Karpas-422 (cell line): ENCODE data around the gene C1orf21. TPM values are rescaled to one million over a fixed set of nuclear protein-coding genes. Genes with fewer than 3 reads are reported as not detected.

Source experiments
- DNase-seq: peaks from one replicate; pipeline ENCODE4 v3.0.0-alpha.2; 2015
- H2AFZ ChIP-seq: fragments of 200-600 bp; sonication (generic); 2 replicates; pipeline ENCODE4 v1.6.1; 2014; ENCODE audit warnings: antibody characterized with exemption, low read length, mixed read lengths
- H3K27ac ChIP-seq: fragments of 200-600 bp; sonication (generic); 2 replicates; pipeline ENCODE4 v1.5.1; 2014; ENCODE audit warnings: mild to moderate bottlenecking, low read length, moderate library complexity
- H3K27me3 ChIP-seq: fragments of 200-600 bp; sonication (generic); 2 replicates; pipeline ENCODE4 v1.6.1; 2014; ENCODE audit warnings: low read length, mixed read lengths
- H3K36me3 ChIP-seq: fragments of 200-600 bp; sonication (generic); 2 replicates; pipeline ENCODE4 v1.6.1; 2014; ENCODE audit warnings: low read length, mixed read lengths; ENCODE audit not compliant: insufficient read depth
- H3K4me1 ChIP-seq: fragments of 200-600 bp; sonication (generic); 2 replicates; pipeline ENCODE4 v1.6.1; 2014; ENCODE audit warnings: mild to moderate bottlenecking, low read length, mixed read lengths
- H3K4me2 ChIP-seq: fragments of 200-600 bp; sonication (generic); 2 replicates; pipeline ENCODE4 v1.6.1; 2014; ENCODE audit warnings: low read length, low read depth, mild to moderate bottlenecking; ENCODE audit not compliant: poor library complexity, severe bottlenecking
- H3K4me3 ChIP-seq: fragments of 200-600 bp; sonication (generic); 2 replicates; pipeline ENCODE4 v1.5.1; 2014; ENCODE audit warnings: mild to moderate bottlenecking, antibody characterized with exemption, low read length, mixed read lengths
- H3K79me2 ChIP-seq: fragments of 200-600 bp; sonication (generic); 2 replicates; pipeline ENCODE4 v1.6.1; 2014; ENCODE audit warnings: mild to moderate bottlenecking, low read length, mixed read lengths
- H3K9ac ChIP-seq: fragments of 200-600 bp; sonication (generic); 2 replicates; pipeline ENCODE4 v1.6.0; 2014; ENCODE audit warnings: low read length
- H3K9me2 ChIP-seq: fragments of 200-600 bp; sonication (generic), shearing (Covaris generic); replicated peaks from 2 replicates; pipeline ENCODE4 v1.6.0; 2014; ENCODE audit warnings: mild to moderate bottlenecking, low read length, moderate library complexity; ENCODE audit not compliant: insufficient read depth
- H3K9me3 ChIP-seq: fragments of 300-700, 200-600 bp; sonication (generic); 2 replicates; pipeline ENCODE4 v1.6.1; 2014; ENCODE audit warnings: low read length, mixed read lengths
- H4K20me1 ChIP-seq: fragments of 200-600 bp; sonication (generic); 2 replicates; pipeline ENCODE4 v1.6.1; 2014; ENCODE audit warnings: mild to moderate bottlenecking, antibody characterized with exemption, low read length, low read depth; ENCODE audit not compliant: insufficient read depth
- total RNA-seq: library from RNA; depleted of rRNA; stranded (reverse); fragments of >200 nt; shearing (Covaris generic); gene quantifications from 2 replicates; pipeline ENCODE4 v1.2.3, GENCODE V29; 2014; ENCODE audit warnings: low replicate concordance

C1orf21 gene
- total RNA-seq, 1 experiment from 2014 or later = not detected

DNA sequence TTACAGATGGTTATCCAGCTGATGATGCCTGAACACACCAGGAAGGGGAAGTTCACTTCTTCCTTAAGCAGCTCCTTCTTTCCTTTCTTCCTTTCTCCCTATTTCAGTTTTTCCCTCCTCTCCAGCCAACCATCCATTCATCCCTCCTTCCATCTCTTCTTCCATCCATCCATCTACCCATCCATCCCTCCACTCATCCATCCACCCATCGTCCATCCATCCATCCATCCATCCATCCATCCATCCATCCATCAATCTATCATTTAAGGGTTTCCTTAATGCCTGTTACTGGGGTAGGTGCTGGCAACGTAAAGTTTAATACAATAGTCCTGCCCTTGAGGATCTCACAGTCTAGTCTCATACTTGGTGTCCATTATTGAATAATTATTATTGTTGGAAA lies 36.8 kb downstream of the C1orf21 start:
- no peak overlapping the region for H3K4me2 ChIP-seq
- H2AFZ ChIP-seq = no peak overlapping the region
- no peaks in the 10 kb centered on the region for H3K36me3 ChIP-seq
- H3K9me2 ChIP-seq = no peaks in the 10 kb centered on the region
- no peak overlapping the region for H3K27ac ChIP-seq
- DNase-seq = no peak
- no peaks in the 10 kb centered on the region for H3K27me3 ChIP-seq
- no peak overlapping the region for H3K4me3 ChIP-seq
- no peaks in the 10 kb centered on the region for H4K20me1 ChIP-seq
- H3K9me3 ChIP-seq = no peaks in the 10 kb centered on the region
- H3K9ac ChIP-seq = no peak overlapping the region
- H3K79me2 ChIP-seq = no peaks in the 10 kb centered on the region
- no peaks in the 10 kb centered on the region for H3K4me1 ChIP-seq

DNA sequence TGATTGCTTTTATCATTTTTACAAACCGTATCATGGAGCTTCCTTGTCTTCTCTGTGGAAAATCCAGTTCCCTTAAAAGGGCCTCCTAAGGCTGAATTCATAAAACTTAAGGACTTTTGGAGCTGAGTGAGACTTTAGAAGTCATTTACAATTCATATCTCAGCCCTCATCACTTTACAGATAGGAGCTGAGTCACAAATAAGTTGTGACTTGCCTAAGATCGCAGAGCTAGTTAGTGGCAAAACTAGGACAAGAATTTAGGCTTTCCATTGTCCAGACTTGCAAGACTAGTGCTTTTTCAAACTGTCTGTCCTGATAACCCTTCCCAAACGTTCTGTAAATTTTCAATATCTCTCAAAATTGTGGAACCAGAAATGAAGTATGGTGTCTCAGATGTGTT lies 37.3 kb downstream of the C1orf21 start:
- Histone ChIP-seq H3K9me3 (no peaks in the 10 kb centered on the region), H3K9me2 (no peaks in the 10 kb centered on the region), H3K79me2 (no peaks in the 10 kb centered on the region), H2AFZ (no peak overlapping the region), H3K4me2 (no peak overlapping the region), H3K9ac (no peak overlapping the region), H3K36me3 (no peaks in the 10 kb centered on the region), H3K4me1 (no peaks in the 10 kb centered on the region), H3K27me3 (no peaks in the 10 kb centered on the region), H3K4me3 (no peak overlapping the region), H4K20me1 (no peaks in the 10 kb centered on the region), H3K27ac (no peak overlapping the region)
- no peak for DNase-seq

GRCh38 chr1:184424945-184425344 lies 38.1 kb downstream of the C1orf21 start:
- Histone ChIP-seq H3K9me2 (no peaks in the 10 kb centered on the region), H3K9ac (no peak overlapping the region), H3K79me2 (no peaks in the 10 kb centered on the region), H3K36me3 (no peaks in the 10 kb centered on the region), H4K20me1 (no peaks in the 10 kb centered on the region), H3K9me3 (no peaks in the 10 kb centered on the region), H2AFZ (no peak overlapping the region), H3K4me3 (no peak overlapping the region), H3K4me2 (no peak overlapping the region), H3K27ac (no peak overlapping the region), H3K27me3 (no peaks in the 10 kb centered on the region), H3K4me1 (no peaks in the 10 kb centered on the region)
- no peak for DNase-seq

DNA sequence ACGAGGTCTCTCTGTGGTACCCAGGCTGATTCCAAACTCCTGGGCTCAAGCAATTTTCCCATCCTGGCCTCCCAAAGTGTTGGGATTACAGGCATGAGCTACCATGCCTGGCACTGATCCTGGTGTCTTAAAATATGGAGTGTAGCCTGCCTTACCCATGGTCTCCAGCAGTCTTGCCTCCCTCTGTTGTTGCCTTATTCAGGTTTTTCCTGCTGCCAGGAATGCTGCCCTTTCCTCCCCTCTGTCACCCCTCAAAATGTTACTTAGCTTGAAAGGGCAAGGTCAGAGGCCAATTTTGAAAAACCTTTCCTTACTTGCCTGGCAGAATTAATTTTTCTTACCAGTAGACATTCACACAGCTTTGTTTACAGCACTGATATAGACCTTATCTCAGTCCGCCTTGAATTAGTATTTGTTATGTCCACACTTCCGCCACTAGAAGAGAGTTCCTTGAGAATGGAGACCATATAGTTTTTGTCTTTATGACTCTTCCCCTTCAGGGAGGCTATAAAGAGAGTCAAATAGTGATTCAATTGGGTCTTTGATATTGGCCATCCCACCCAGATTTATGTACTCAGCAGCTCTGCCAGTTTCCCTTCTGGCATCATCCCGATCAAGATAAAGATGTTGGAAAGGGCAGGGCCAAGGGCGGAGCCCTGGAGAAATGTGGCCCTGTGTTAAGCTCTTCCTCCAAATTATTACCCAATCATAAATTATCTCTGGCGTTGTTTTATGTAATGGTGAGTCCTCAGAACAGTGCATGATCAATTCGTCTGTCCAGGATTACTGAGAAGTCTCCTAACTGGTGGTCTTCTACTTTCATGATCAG lies 38.8 kb downstream of the C1orf21 start:
- Histone ChIP-seq H3K9ac (no peak overlapping the region), H3K4me2 (no peak overlapping the region), H3K27me3 (no peaks in the 10 kb centered on the region), H3K9me2 (no peaks in the 10 kb centered on the region), H3K79me2 (no peaks in the 10 kb centered on the region), H3K9me3 (no peaks in the 10 kb centered on the region), H3K4me1 (no peaks in the 10 kb centered on the region), H4K20me1 (no peaks in the 10 kb centered on the region), H3K27ac (no peak overlapping the region), H2AFZ (no peak overlapping the region), H3K4me3 (no peak overlapping the region), H3K36me3 (no peaks in the 10 kb centered on the region)
- no peak for DNase-seq

DNA sequence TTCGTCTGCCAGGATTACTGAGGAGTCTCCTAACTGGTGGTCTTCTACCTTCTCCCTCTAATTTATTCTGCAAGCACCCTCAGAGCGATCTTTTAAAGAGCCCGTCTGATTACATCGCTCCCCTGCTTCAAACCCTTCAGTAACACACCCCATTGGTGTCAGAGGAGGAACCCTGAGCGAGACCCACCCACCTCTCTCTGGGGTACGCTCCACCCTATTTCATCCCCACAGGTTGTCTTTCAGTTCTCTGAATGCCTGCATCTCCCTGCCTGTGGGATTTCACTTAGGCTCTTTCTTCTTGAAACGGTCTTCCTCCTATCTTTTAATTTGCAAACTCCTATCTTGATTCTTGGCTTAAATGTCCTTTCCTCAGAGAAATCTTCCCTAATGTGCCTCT lies 39.4 kb downstream of the C1orf21 start:
- H2AFZ ChIP-seq = no peak overlapping the region
- no peak for DNase-seq
- H3K9me2 ChIP-seq = no peaks in the 10 kb centered on the region
- no peaks in the 10 kb centered on the region for H3K9me3 ChIP-seq
- no peak overlapping the region for H3K9ac ChIP-seq
- no peak overlapping the region for H3K4me3 ChIP-seq
- H3K4me2 ChIP-seq = no peak overlapping the region
- no peaks in the 10 kb centered on the region for H3K36me3 ChIP-seq
- H3K4me1 ChIP-seq = no peaks in the 10 kb centered on the region
- H3K27ac ChIP-seq = no peak overlapping the region
- H3K79me2 ChIP-seq = no peaks in the 10 kb centered on the region
- no peaks in the 10 kb centered on the region for H4K20me1 ChIP-seq
- H3K27me3 ChIP-seq = no peaks in the 10 kb centered on the region

GRCh38 chr1:184427722-184428121 lies 40.9 kb downstream of the C1orf21 start:
- H3K9ac ChIP-seq = no peak overlapping the region
- no peaks in the 10 kb centered on the region for H4K20me1 ChIP-seq
- H3K36me3 ChIP-seq = no peaks in the 10 kb centered on the region
- no peaks in the 10 kb centered on the region for H3K79me2 ChIP-seq
- H3K4me3 ChIP-seq = no peak overlapping the region
- H3K27me3 ChIP-seq = no peaks in the 10 kb centered on the region
- no peaks in the 10 kb centered on the region for H3K9me2 ChIP-seq
- H2AFZ ChIP-seq = no peak overlapping the region
- no peak overlapping the region for H3K4me2 ChIP-seq
- no peaks in the 10 kb centered on the region for H3K9me3 ChIP-seq
- no peak overlapping the region for H3K27ac ChIP-seq
- no peaks in the 10 kb centered on the region for H3K4me1 ChIP-seq
- no peak for DNase-seq

GRCh38 chr1:184428604-184429003 lies 41.8 kb downstream of the C1orf21 start:
- Histone ChIP-seq H3K4me3 (no peak overlapping the region), H3K27ac (no peak overlapping the region), H2AFZ (no peak overlapping the region)

DNA sequence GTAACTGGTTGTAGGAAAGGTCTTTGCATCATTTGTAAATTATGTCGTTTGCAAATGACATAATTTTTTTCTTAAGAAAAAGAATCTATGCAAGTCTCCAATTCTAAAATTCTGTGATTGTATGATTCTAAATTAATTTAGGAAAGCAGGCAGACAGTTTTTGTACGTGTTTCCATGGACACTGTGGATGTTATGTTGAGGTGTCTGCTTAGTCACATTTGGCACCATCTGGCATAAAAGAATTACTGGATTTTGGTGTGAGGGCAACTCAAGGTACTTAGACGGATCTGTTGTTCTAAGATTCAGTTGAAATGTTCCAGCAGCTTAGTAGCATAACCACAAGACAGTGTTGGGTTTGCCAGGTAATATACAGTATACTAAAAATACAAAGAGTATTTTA lies 42.5 kb downstream of the C1orf21 start:
- H2AFZ ChIP-seq = no peak overlapping the region
- DNase-seq = no peak
- H4K20me1 ChIP-seq = no peaks in the 10 kb centered on the region
- no peaks in the 10 kb centered on the region for H3K36me3 ChIP-seq
- H3K9ac ChIP-seq = no peak overlapping the region
- H3K4me2 ChIP-seq = no peak overlapping the region
- H3K79me2 ChIP-seq = no peaks in the 10 kb centered on the region
- no peak overlapping the region for H3K4me3 ChIP-seq
- H3K27ac ChIP-seq = no peak overlapping the region
- H3K27me3 ChIP-seq = no peaks in the 10 kb centered on the region
- H3K9me2 ChIP-seq = no peaks in the 10 kb centered on the region
- H3K4me1 ChIP-seq = no peaks in the 10 kb centered on the region
- no peaks in the 10 kb centered on the region for H3K9me3 ChIP-seq

More at GRCh38 chr1:184428604-184429003, 41.8 kb downstream of the C1orf21 start:
- no peaks in the 10 kb centered on the region for H4K20me1 ChIP-seq
- no peak for DNase-seq
- H3K4me1 ChIP-seq = no peaks in the 10 kb centered on the region
- no peaks in the 10 kb centered on the region for H3K9me2 ChIP-seq
- H3K9ac ChIP-seq = no peak overlapping the region
- H3K27me3 ChIP-seq = no peaks in the 10 kb centered on the region
- H3K36me3 ChIP-seq = no peaks in the 10 kb centered on the region
- no peaks in the 10 kb centered on the region for H3K79me2 ChIP-seq
- no peak overlapping the region for H3K4me2 ChIP-seq
- H3K9me3 ChIP-seq = no peaks in the 10 kb centered on the region
